ENCODE data around the gene HTR2C.

The HTR2C gene

GRCh38 chrX:114583646-114584374 is at the start of gene HTR2C:
TSS of gene HTR2C (plus strand) at chrX:114584086. CDS start at chrX:114726937, 142,851 bp downstream.
- no peak within 1 kb of the TSS for H3K27ac ChIP-seq
- no peak for TF ChIP-seq CTCF (conservative IDR thresholded peaks at IDR 0.05)

- no peak overlapping the region for H3K27ac ChIP-seq
- TF ChIP-seq CTCF (conservative IDR thresholded peaks at IDR 0.05) = no peak
These were observed 3.5 kb upstream of the HTR2C start for GRCh38 chrX:114580336-114580735.

- TF ChIP-seq CTCF (conservative IDR thresholded peaks at IDR 0.05) = no peak
These were observed 2.2 kb upstream of the HTR2C start for GRCh38 chrX:114581528-114582263.

GRCh38 chrX:114582264-114582632 is 1.6 kb upstream of the HTR2C start:
- TF ChIP-seq CTCF (conservative IDR thresholded peaks at IDR 0.05) = no peak
- H3K27ac ChIP-seq = no peak overlapping the region

More at GRCh38 chrX:114581528-114582263, 2.2 kb upstream of the HTR2C start:
- no peak overlapping the region for H3K27ac ChIP-seq

GRCh38 chrX:114582698-114583395 is 1.0 kb upstream of the HTR2C start:
- no peak overlapping the region for H3K27ac ChIP-seq
- TF ChIP-seq CTCF (conservative IDR thresholded peaks at IDR 0.05) = no peak

GRCh38 chrX:114584375-114584943 is 573 bp downstream of the HTR2C start:
- no peak for TF ChIP-seq CTCF (conservative IDR thresholded peaks at IDR 0.05)
- no peak overlapping the region for H3K27ac ChIP-seq
